HG03432 (cell line): ENCODE data around the gene IFITM5.
"Not testable (repeated sequence)": the region's sequence is repeated elsewhere in the genome, so short reads cannot be mapped to it uniquely, and the experiment has no call there.

Experiments
- ATAC-seq: cut with Tn5 transposase; IDR thresholded peaks from one replicate; pipeline ENCODE4 v1.9.1; 2021; ENCODE audit warnings: mild to moderate bottlenecking, moderate library complexity; ENCODE audit not compliant: unreplicated experiment

The IFITM5 gene

DNA sequence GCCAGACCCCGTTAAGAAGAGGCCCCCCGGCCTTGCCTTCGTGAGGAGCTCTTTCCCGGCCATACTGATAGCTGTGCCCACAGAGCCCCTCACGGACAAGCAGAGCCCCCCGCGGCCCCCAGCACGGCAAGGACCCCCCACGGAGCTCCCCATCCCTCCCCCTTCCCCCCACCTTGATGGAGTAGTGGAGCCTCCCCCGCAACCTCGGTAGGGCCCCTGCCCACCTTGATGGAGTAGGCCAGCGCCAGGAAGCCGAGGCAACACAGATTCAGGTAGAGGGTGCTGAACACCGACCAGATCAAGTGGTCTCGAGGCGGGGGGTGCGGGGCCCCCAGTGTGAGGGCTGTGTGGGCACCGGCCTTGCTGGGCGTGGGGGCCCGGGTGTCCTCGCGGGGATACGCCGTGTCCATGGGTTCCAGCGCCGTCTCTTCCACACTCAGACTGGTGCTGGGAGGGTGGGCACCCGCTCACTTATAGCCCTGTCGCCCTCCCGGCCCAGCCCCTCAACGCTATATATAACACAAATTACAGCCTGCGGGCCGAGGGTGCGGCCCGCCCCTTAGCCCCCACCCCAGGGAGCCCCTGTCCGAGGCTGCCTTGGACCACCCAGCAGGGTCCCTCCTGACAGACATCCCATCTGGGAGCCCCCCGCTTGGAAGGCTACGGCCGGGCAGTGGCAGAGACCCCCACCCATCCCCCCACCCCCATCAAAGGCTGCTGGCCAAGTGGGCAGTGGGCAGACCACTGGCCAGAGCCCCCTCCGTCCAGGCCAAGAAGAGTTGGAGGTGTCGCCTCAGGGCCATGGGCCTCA, at the start of gene IFITM5:
Gene IFITM5 (minus strand): TSS at position 446 of the 811 bp plus-strand sequence. CDS start 36 bp downstream, at position 410.
- no peak for ATAC-seq

DNA sequence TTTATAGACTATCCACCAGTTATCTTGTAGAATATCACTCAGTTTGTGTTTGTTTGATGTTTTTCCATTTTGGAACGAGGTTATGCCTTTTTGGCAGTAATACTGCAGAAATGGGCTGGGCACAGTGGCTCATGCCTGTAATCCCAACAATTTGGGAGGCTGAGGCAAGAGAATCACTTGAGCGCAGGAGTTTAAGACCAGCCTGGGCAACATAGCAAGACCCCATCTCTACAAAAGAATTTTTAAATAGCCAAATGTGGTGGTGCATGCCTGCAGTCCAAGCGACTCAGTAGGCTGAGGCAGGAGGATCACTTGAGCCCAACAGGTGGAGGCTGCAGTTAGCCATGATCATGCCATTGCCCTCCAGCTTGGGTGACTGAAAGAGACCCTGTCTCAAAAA, 47.2 kb upstream of the IFITM5 start:
- ATAC-seq: no peak

DNA sequence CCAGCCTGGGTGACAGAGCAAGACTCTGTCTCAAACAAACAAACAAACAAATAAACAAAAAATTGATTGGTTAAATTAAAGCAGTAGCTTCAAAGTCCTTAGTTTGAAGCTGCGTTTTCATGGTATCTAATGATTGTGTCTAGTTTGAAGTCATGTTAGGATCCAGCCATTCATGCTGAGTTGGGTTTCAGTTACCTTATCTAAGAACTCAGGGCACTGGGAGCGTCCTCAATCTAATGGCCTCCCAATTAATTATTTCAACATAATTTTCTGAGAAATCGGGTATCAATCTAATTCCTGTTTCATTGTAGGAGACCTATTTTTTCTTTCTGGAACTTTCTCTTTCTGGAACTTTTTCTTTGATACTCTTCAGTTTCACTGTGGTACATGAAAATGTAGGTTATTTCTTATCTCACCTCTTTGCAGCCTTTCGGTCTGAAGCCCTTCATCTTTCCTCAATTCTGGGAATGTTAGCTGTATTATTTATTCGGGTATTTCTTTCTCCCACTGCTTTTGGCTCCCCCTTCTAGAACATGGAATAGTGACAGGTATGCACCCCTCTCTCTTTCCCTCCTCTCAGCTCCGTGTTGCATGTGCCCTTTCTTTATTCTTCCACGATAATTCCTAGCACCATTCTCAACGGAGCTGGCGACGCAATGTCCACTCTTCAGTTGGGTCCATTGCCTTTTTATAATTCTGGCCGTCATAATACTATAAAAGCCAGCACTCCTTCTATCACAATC, 45.7 kb upstream of the IFITM5 start:
- no peak for ATAC-seq

DNA sequence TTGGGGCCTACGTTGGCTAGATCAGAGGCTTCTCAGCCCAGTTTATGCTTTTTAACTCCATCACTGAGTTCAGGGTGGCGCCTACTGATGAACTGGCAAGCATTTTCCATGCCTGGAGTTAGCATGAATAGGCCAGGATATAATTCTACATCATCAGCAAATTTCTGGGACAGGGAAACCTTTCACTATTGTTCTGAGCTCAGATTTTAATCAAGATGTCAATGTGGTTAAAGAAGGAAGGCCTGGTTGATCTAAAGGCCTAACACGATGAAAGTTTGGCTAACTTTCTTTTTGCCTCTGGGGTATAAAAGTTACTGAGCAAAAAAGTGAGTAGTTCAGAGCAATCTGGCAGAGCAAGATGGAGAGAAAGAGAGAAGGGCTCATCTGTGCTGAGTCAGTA, 43.0 kb upstream of the IFITM5 start:
- no peak for ATAC-seq

DNA sequence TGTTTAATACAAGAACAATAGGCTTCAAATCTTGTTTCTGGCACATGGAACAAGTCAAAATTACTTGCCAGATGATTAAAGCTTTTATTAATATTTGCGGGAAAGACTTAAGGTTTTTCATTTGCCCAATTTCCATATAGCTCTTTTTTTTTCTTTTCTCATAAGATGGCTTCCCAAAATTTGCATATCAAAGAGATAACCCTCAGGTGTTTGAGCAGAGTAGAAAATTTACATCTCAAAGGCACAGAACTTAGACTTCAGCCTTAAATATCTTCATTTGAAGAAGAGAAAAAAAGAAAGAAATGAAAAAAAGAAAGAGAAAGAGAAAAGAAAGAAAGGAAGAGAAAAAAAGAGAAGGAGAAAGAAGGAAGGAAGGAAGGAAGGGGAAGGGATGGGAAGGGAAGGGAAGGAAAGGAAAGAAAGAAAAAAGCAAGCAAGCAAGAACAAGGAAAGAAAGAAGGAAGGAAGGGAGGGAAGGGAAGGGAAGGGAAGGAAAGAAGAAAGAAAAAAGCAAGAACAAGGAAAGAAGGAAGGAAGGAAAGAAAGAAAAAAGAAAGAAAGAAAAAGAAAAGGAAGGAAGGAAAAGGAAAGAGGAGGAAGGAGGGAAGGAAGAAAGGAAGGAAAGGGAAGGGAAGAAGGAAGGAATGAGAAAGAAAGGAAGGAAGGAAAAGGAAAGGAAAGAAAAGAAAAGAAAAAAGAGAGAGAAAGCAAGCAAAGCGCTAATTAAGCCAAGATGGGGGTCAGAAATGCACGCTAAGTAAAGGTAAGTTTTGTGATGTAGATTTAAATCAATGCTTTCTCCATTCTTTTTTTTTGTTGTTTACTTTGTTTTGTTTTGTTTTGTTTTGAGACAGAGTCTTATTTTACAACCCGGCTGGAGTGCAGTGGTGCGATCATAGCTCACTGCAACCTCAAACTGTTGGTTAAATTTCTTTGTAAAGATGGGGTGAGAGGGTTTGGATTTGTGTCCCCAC, 41.5 kb upstream of the IFITM5 start:
- no peak for ATAC-seq

DNA sequence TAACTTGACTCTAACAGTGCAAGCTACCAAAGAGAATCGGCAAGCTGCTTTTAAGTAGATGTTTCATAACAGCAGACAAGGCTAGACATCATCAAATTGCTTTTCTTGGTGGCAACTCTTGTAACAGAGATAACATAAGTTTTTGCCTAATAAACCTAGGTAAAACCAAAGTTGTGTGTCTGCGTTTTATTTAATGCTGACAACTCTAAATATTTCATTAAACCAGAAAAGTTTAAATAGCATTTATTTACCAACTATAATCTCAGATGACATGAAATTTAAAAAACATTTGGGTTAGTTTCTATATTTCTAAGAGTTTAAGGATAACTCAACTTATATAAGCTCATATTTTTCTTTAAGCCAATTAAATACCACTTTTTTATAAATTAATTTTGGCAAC, 40.6 kb upstream of the IFITM5 start:
- ATAC-seq: no peak

DNA sequence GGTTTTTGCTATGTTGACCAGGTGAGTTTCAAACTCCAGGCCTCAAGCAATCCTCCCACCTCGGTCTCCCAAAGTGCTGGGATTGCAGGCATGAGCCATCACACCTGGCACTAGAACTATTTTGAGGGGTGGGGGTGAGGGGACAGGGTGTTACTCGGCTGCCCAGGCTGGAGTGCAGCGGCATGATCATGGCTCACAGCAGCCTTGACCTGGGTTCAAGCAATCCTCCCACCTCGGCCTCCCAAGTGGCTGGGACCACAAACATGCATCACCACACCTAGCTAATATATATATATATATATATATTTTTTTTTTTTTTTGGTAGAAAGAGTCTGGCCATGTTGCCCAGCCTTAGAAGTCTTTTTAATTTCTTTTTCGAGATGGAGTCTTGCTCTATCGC, 38.4 kb upstream of the IFITM5 start:
- ATAC-seq: no peak

DNA sequence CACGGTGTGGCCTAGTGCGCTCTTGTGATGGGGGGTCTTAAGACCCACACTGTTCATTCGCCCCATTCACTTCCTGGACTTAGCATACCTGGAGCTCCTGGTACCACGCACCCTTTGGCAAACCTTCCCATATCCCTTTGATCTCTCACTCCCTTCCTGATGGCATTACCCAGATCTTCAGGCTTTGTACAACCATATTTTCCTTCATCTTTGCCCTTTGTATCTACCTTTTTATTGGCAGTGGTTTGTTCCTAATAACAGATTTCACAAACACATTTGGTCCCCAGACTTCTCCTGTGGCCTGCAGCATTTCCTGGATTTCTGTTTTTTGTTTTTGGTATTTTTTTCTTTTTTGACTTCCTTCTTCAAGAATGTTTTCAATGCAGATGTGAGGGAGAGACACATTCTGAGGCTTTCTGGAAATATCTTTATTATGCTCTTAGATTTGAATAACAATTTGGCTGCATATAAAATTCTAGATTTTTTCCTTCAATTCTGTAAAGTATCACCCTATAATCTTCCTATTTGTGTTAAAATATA, 37.4 kb upstream of the IFITM5 start:
- ATAC-seq: no peak

DNA sequence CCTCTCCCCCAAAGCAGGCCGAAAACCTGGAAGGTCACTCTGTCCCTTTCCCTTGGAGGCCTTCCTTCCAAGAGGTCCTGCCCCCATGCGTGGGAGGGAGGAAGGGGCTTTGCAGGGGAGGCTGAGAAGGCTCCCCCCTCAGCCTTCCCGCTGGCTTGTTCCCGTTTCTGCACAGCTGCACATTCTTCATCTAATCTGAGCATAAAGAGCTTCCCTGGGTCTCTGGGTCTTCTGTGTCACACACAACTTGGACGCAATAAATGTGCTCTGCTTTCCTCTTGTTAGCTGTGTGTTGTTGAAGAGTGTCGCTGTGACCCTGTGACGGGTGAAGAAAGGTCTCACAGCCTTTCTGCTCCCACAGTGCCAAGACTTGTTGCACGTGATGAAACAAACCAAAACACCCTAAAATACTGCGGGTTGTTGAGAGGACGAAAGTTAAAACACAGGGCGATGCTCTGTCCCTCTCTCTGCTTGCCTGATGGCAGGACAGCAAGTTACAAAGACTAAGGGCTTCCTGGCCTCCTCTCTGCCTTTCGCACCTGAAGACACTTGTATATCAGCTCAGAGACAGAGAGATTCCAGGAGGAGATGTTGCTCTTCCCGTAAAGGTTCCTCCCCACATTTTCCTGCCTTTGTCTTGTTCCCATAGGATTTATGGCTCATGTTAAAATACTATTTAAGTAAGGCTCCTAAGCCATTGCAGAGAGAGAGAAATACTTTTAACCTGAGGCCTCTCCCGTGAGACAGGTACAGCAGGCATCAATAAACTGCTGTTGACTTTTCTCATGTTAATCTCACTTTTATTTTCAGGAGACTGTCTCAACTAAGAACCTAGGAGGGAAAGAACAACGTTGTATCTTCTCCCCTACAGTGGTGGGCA, 36.7 kb upstream of the IFITM5 start:
- ATAC-seq: no peak

DNA sequence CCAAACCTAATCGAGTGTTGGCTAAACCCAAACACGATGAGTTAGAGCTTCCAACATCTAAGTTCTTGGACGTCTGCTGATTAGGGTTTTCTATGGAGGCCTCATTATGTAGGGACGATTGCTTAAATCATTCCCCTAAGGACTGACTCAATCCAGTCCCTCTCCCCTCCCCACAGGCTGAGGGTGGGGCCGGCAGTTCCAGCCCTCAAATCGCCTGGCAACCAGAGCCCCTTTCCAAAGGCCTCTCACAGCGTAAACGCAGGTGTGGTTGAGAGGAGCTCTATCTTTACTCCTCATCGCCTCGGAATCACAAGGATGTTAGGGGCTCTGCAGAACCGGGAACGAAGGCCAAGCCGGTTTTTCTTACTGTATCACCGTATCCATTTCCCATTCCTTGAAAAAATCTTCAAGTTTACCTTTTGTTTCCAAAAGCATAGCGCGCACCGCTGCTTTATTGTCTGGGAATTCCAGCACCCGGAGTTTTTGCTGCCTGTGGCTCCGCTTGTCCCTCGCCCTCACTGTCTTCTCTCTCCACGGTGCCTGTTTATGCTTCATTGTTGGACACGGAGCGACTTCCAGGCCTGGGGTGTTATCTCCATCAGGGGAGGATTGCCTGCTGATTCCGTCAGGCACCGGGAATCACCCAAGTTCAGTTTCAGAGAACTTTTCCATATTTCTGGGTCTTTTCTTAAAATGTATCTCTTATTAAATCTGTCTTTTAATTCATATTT, 35.1 kb upstream of the IFITM5 start:
- no peak for ATAC-seq

DNA sequence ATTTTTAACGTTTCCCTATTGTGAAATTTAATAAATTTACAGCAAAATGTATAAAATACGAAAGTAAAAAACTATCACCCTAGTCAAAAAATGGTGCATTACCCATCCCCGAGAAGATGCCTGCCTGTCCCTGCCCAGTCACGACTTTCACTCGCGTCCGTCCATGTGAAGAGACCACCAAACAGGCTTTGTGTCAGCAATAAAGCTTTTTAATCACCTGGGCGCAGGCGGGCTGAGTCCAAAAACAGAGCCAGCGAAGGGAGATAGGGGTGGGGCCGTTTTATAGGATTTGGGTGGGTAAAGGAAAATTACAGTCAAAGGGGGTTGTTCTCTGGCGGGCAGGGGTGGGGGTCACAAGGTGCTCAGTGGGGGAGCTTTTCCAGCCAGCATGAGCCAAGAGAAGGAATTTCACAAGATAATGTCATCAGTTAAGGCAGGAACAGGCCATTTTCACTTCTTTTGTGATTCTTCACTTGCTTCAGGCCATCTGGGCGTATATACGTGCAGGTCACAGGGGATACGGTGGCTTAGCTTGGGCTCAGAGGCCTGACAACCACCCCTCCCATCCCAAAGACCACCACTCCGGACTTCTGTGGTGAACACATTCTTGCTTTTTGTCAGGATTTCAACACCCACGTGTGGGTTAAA, 34.4 kb upstream of the IFITM5 start:
- not testable (repeated sequence) for ATAC-seq

DNA sequence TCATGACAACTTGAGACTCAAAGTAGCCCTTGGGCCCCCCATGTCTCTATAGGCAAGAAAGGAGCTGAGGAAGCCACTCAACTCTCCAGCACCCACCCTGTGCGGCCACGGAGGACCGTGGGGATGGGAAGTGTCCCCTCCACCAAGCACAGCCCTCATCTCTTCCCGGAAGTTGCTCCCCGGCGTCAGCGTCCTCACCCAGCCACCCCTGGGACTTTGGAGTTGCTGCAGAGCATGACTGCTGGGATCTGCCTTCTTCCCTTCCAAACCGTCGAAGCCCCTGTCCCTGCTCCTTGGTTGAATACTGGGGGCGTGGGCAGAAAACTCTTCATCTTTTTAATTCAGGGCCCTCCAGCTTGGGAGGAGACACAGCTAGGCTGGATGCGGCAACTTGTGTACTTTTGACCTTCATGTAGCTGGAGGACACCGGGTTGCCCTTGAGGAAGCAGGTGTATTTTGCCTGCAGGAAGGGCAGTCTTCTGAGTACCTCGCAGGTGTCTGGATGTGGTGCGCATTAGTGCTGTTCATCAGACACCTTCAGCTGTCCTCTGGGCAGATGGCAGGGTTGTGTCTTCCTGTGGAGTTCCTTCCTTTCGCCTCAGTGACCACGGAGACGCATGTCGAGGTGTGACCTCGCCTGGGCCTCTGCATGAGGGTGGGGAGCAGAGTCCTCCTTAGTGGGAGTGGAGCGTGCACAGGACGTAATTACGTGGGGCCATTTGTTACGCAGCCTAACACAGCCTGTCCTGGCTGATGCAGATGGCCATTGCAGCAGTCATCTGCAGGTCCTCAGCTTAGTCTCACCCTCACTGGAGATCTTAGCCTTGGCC, 33.5 kb upstream of the IFITM5 start:
- no peak for ATAC-seq

DNA sequence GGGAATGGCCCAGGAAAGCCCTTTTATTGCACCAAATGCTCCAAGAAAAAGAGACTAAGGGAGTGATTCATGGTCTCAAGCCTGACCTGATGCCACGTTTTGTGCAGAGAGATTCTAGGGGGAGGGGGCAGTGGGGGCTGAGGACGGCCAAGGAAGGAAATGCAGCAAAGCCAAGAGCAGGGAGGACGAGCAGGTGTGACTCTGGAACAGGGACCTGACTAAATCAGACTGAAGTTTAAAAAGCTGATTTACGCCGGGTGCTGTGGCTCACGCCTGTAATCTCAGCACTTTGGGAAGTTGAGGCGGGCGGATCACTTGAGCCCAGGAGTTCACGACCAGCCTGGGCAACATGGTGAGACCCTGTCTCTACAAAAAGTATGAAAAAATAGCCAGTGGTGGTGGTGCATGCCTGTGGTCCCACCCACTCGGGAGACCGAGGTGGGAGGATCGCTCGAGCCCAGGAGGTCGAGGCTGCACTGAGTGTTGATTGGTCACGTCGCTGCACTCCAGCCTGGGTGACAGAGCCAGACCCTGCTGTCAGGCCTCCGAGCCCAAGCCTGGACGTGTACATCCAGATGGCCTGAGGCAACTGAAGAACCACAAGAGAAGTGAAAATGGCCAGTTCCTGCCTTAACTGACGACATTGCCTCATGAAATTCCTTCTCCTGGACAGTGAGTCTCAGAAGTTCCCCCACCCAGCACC, 32.2 kb upstream of the IFITM5 start:
- ATAC-seq: no peak

DNA sequence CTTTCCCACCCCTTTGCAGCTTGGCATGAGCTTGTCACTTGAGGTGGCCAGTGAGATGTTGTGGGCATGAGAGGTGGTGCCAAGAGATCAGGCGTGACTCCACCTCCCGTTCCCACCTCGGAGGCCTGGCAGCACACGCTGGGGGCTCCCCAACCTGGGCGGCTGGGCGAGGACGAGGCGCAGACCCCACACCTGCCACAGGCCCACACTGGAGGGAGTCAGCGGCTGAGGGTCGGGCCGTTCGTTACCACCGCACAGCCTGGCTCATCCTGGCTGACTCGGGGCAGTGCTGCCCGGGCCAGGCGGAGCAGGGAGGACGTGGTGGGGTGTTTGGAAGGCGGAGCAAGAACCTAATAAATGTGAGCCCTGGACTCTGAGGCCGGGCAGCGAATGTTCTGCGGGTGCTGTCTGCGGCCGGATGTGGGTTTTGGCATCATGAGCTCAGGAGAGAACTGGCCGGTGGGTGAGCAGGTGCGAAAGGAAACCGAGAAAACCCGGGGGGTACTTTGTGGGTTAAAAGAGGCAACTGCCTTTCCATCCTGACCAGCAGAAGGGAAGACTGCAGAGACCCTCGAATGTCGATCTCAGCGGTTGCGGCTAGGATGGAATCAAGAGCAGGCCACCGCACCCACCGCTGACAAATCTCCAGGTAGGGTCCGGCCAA, 31.5 kb upstream of the IFITM5 start:
- ATAC-seq: peak; percentile 37

DNA sequence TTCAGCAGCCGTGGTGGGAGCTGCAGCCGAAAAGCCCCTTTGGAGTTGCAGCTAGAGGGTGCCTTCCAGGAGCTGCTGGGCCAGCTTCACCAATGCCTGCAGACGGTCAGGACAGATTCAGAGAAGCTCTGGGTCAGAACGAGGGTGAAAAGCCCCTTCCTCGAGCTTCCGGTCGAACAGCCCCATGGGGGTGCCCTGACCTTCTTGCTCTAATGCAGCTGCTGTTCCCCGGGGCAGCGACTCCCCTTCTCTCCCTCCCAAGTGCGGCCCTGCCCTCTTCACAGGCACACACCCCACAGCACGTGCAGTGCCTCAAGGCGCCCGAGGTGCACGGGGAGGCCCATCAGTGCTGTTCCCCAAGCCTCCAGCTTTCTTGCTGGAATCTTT, 31.0 kb upstream of the IFITM5 start:
- no peak for ATAC-seq

DNA sequence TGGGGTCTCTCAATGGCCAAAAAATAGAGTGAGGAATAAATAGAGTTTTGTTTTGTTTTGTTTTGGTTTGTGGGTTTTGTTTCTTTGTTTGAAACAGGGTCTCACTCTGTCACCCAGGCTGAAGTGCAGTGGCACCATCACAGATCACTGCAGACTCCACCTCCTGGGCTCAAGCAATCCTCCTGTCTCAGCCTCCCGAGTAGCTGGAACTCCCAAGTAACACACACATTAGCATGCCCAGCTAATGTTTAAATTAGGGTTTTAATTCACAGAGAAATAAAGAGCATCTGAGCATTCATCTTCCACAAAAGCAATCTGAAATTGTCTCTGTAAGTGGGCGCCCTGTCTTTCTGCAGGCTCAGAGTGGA, 30.5 kb upstream of the IFITM5 start:
- ATAC-seq: no peak
